Astrocyte of the cerebellum (primary cell): Measurements from ENCODE around the gene FST.

ENCODE experiments used
- DNase-seq: peaks from one replicate; pipeline ENCODE4 v3.0.0-alpha.2; 2011; ENCODE audit warnings: low read depth
- H3K4me3 ChIP-seq: 2 replicates; pipeline ENCODE4 v1.5.1; 2011; ENCODE audit warnings: mild to moderate bottlenecking, low read depth, low read length, moderate library complexity
- in situ Hi-C: cut with HindIII; loops from 2 replicates; pipeline ENCODE4 v1.10.0; 2017; ENCODE audit warnings: low sequenced_read_pairs
- TF ChIP-seq, protein P1 (sequence below): IDR thresholded peaks from 2 replicates; pipeline ENCODE4 v1.5.1; 2012; ENCODE audit warnings: low read length, low read depth, moderate library complexity, mild to moderate bottlenecking; ENCODE audit errors: missing control alignments

FST gene

DNA sequence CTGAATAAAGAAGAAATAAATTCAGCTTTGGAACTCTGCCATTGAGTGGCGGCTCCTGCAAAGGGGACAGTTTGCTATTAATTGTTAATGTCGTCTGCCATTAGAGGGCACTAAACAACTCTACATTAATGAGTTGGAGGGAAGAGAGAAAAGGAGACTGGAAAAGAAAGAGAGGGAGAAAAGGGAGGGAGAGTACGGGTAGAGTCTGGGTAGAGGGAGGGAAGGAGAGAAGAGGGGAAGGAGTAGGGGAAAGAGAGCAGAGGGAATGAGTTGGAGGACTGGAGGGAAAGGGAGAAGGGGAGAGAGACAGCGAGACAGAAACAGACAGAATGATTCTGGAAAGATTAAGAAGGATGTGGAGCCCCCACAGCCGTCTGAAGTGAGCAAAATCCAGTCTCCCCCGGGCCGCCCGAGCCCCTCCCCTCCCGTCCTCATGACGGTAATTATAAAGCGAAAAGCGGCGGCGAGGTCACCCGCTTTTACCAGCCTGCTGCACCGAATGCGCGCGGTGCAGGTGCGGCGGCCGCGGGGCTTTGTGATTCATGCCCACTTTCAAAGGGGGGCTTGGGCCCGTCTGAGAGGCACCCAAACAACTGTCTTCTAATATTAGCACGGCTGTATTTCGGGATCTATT is 1.9 kb upstream of the FST start:
- no peak for DNase-seq
- TF ChIP-seq, protein P1, sequence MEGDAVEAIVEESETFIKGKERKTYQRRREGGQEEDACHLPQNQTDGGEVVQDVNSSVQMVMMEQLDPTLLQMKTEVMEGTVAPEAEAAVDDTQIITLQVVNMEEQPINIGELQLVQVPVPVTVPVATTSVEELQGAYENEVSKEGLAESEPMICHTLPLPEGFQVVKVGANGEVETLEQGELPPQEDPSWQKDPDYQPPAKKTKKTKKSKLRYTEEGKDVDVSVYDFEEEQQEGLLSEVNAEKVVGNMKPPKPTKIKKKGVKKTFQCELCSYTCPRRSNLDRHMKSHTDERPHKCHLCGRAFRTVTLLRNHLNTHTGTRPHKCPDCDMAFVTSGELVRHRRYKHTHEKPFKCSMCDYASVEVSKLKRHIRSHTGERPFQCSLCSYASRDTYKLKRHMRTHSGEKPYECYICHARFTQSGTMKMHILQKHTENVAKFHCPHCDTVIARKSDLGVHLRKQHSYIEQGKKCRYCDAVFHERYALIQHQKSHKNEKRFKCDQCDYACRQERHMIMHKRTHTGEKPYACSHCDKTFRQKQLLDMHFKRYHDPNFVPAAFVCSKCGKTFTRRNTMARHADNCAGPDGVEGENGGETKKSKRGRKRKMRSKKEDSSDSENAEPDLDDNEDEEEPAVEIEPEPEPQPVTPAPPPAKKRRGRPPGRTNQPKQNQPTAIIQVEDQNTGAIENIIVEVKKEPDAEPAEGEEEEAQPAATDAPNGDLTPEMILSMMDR, result peak; percentile 36
- in situ Hi-C loops, result no loop called here
- peak overlapping the region; percentile 67 for H3K4me3 ChIP-seq

DNA sequence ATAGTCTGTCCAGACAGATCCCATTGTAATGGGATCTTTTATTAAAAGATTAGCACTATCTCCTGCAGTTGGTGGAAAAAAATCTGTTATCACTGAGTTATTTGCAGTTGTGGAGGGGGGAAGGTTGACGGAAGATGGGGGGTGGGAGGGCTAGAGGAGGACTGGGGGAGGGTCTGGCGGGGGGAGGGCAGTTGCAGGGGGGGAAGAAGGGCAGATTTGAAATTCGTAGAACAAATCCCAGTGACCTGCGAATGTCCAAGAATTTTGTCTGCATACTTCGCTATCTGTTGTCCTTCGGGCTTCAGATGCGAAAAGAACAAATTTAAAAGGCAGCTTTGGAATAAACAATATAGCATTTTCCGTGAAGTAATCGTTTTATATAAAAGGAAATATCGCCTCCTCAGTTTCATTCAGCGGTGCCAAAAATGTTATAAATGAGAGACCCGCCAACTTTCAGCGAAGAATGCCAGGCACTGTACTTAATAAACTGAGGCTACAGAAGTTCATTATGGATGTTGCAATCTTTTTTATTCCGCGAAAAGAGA is 1.3 kb upstream of the FST start:
- in situ Hi-C loops, result no loop called here
- peak overlapping the region; percentile 67 for H3K4me3 ChIP-seq
- TF ChIP-seq, protein P1, result no peak
- DNase-seq, result no peak

DNA sequence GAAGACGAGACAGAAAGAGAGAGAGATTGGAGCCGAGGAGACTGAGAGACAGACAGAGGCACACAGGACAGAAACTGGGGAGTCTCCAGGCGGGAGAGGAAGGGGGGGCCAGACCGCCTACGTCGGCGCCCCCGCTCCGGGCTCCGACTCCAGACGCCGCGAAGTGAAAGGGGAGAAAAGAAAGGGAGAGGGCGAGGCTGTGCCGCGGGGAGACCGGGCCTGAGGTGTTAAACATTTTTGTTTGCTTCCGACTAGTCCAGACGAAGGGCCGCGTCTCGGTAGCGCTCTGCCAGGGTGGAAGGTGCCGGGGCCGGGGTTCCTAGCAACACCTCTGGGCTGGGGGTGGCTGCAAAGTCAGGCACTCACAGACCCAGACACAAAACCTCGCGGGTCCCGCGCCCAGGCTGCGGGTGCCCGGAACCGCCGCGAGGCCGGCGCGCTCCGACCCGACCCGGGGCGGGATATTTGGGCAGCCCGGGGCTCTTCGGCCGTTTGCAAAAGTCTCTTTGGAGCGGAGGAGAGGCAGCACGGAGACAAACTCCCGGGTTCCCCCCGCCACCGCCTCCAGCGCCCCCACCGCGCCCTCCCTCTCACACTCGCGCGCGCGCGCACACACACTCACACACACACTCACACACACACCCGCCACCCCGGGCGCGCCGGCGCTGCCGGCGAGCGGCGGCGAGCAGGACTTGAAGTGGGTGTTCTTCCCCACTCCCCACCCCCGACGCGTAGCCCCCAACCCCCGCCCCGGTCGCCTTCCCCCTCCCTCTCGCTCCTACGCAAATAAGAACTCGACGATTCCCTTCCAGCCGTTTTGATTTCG is 626 bp upstream of the FST start:
- H3K4me3 ChIP-seq, result peak overlapping the region; percentile 67
- TF ChIP-seq, protein P1, result no peak
- no peak for DNase-seq
- in situ Hi-C loops, result no loop called here

DNA sequence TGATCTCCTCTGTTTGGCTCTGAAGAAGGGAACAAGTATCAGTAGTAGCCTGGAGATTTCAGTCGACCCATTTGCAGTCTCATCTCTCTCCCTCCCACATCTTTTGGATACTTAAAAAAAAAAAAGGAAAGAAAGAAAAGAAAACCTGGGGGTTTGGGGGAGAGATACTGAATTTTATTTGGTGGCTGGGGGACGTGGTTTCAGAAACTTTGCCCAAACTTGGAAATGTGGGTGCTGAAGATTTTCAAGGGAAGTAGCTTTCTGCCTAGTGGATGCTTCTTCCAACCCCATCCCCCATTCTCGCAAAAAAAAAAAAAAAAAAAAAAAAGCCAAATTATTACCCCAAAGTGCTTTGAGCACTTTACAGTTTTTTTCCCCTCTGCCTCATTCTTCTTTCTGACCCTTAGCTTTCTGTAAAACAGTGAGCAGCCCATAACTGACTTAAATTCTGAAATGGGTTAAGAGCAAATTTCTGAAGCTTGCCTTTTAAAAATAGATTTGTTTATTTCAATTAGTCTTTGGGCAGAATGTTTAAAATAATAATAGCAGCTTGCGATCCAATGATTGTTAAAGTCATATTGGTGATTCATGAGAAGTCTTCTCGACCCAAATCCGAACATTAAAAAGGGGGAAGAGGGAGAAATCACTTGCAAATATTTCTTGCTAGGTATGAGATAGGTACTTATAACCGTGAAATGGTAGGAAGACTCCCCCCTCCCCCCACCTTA is 894 bp downstream of the FST start:
- in situ Hi-C loops, result no loop called here
- TF ChIP-seq, protein P1, result no peak
- H3K4me3 ChIP-seq, result peak overlapping the region; percentile 67
- DNase-seq, result no peak

DNA sequence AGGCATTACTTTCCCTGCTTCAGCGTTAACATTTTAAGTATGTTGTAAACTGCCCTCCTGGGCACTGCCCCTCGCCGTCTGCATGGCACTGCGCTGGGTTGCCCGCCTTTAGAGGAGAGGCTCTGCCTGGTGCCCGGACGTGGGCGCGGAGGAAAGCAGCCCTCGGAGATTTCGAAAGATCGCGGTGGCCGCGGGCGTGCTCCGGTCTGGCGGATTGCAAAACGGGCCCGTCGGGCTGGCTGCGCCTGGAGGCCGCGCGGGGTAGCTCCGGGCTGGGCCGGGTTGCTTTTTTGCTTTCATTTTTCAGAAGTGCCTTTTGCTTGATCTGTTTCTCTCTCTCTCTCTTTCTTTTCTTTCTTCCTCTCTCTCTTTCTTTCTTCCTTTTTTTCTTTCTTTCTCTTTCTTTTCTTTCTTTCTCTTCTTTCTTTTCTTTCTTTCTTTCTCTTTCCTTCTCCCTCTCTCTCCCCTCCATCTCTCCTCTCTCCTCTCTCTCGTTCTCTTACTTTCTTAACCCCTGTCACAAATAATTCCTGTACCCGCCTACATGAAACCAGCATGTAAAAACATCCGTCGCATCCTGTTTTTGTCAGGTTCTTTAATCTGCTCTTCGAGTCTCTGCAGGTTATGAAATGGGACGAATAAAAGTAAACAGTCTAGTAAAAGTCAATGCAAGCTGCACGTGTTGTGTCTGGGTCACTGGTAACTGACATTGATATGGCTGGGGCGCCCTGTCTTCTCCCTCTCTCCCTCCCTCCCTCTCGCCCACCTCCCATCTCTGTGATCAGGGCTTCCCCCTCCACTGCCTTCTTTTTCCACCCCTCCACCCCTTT is 1.7 kb downstream of the FST start:
- in situ Hi-C loops, result no loop called here
- H3K4me3 ChIP-seq, result peak overlapping the region; percentile 67
- peak; percentile 34 for DNase-seq
- TF ChIP-seq, protein P1, result peak; percentile 30
